HG02763 (cell line): Measurements from ENCODE around the gene CD47.

ENCODE experiments used
- ATAC-seq: cut with Tn5 transposase; IDR thresholded peaks from one replicate; pipeline ENCODE4 v1.9.1; 2021; ENCODE audit warnings: mild to moderate bottlenecking, moderate library complexity; ENCODE audit not compliant: unreplicated experiment

Gene CD47

GRCh38 chr3:108117241-108117775 lies 26.5 kb upstream of the CD47 start:
- ATAC-seq: no peak

DNA sequence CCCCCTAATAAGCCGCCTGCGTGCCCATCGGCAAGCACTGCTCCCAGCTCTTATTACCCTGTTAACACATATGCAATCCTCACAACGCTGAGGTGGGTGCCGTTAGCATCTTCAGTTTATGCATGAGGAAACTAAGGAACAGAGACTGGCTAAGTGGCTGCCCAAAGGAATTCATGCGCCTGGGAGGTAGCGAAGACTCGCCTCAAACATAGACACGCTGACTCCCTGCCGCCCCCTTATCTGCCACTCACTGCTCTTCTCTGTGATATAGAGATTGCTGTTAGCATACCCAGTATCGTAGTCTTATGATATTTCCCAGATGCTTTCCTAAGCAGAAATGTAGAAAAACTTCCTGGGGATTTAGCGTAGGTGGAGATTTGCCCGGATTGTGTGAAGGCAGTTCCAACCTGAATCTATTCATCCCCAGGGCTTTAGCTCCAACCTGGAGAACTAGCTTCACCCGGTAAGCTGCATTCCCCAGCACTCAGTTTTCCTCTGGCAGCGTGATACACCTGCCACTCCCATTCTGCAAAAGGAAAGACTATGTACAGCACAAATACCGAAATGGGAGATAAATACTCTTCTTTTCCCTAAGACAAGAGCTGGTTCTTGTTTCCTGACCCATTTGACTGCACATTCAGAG lies 23.7 kb upstream of the CD47 start:
- ATAC-seq: no peak

DNA sequence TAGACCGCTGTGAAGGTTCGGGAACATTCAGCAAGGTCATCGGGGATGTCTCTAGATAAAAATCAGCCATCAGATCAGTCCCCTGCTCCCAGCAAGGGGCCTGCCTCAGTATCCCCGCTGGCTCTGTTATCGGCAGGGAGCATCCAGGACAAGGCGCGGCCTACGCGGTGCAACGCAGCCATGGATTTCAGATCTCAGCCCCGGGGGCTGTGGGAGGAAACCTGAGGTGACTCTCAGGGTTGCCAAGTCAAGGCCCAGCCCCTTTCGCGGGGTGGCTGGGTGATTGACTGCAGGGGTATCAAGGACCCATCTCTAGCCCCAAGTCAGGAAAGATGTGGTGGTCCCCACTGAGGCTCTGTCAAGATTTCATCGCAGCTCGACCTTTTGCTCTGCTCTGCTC lies 23.1 kb upstream of the CD47 start:
- ATAC-seq: no peak

- no peak for ATAC-seq
Measured at GRCh38 chr3:108110934-108111333, 20.1 kb upstream of the CD47 start.

- ATAC-seq: no peak
Measured at GRCh38 chr3:108108416-108108815, 17.6 kb upstream of the CD47 start.

DNA sequence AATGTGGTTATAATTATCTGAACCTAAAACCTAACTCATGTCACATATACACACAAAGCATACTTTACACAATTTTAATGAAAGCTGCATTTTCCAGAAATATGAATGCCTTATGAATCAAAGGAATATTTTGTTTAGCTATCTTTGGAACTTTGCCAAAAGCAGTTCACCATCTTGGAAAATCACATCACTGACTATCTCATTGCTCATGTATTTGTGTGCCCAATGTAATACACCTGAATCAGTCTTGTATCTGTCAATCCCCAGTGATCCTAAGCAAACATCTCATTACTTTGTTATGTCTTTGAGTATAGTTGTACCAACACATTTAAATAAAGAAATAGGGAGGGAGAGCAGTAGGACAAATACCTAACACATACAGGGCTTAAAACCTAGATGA lies 15.6 kb upstream of the CD47 start:
- no peak for ATAC-seq

DNA sequence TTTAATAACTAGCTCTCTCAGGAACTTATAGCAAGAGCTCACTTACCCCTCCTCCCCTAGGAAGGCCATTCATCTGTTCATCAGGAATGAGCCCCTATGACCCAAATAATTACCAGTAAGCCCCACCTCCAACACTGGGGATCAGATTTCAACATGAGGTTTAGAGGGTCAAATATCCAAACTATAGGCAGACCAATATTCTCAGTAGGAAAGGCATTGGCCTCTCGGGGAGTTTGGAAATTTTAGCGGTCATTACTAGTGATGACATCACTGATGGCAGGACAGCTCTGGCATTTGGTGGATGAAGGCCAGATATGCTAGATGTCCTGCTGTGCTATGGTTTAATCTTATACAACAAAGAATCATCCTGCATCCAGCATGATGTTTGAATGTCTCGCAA lies 15.2 kb upstream of the CD47 start:
- ATAC-seq: no peak

- no peak for ATAC-seq
Measured at GRCh38 chr3:108103886-108104797, 13.3 kb upstream of the CD47 start.

DNA sequence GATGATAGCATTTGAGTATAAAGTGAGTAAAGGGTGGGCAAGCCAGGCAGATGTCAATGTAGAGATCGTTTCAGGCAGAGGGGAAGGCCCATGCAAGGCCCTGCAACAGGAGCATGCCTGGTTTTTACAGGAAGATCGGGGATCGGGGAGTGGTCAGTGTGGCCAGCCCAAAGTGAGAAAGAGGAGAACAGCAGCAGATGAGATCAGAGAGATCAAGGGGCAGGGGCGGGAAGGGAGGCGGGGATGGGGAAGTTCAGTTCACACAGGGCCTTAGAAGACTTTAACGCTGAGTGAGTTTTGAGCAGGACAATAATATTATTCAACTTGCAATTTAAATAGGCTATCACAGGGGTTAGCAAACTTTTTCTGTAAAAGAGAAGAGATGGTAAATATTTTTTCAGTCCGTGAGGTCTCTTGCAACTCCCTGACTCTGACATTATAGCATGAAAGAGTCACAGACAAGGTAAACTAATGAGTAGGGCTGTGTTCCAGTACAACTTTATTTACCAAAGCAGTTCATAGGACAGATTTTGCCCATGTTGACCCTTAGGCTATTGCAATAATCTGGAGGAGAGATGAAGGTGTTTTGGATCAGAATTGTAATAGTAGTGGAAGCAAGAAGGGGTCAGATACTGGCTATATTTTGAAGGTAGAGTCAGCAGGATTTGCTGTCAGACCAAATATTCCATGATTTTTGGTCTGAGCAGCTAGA lies 12.4 kb upstream of the CD47 start:
- no peak for ATAC-seq

DNA sequence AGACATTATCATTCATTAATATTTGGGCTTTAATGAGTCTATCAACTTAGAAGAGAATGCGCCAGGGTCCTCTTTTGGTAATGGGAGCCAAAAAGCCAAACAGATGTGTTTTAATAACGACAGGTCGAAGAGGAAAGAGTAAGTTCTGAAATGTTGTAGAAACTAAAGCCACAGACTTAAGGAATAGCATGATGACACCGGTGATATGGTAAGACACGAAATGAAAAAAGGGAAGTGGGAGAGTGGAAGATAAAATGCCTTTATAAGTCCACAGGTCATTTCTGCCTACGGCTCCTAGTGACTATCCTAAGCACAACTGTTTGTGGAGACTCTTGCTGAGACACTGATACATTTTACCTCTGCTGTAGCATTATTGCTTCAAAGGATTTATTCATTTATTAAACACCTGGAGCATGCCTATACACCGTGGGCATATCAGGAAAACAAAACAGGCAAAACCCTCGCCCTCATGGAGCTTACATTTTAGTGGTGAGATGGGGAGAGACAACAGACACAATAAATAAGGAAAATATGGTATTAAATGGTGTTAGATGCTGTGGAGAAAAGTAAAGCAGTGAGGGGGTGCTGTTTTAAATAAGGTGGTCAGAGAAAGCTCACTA lies 11.7 kb upstream of the CD47 start:
- no peak for ATAC-seq

DNA sequence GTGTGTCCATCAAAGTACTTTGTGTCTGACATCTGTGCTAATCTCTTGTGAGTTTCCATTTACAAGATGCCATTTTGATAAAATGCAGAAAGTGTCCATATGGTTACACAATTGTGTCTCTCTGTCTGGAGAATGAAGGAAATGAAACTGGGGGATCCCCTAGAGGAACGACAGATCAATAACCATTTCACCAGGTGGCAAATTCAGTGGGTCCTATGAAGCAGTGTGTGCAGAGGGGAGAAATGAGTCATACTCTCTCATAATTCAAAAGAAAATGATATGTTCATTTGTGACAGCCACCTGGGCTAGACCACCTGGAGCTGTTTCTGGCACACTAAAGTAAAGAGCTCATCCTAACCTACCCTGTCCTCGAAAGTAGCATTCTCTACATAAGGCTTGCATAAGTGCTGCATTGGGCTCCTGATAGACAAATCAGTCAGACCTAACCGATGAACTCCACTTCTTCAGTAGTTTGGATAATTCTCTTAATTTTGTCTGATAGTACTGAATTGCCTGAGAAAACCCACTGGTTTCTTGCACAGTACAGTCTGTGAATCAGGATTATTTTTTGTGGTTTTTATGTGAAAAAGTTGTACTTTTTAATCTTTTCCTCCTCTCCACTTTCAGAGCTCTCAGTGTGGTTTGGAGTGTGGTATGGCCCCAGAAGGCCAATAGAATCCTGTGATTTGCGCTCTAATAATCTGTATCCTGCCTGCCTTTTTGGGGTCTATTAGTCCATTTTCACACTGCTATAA lies 10.3 kb upstream of the CD47 start:
- peak; percentile 90 for ATAC-seq

GRCh38 chr3:108099679-108100428 lies 9.0 kb upstream of the CD47 start:
- peak; percentile 21 for ATAC-seq

DNA sequence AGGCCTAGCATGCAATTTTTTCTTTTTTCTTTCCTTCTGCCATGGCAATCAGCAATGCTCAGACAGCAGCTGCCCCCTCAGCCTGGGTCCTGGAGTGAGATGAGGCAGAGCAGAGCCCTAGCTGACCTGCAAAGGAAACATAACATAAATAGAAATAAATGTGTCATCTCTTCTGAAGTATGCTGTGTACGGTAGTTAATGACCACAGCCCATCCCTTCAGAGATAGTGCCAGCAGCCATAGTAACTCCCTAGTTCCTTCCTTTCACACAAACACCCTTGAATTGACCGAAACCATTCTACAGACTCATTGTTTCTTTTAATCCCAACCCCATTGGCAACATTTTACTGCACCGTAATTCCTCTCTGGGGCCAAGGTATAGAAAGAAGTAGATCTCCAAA lies 8.4 kb upstream of the CD47 start:
- no peak for ATAC-seq

DNA sequence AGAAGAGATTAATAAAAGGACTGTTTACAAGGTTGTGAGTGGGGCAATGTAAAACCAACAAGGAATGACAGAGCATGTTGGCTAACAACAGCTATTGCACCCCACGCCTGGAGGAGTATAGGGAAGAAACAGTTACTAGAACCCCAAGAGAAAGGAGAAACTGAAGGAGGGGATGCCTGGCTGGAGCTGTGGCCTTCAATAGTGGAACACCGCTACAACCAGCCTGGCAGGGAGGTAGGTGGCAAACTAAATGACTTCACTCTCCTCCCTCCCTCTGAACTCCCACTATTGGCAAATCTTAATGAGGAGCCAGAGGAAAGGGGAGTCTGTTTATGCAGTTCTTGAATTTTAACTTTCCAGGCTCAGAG lies 7.2 kb upstream of the CD47 start:
- ATAC-seq: no peak

GRCh38 chr3:108097322-108098002 lies 6.6 kb upstream of the CD47 start:
- ATAC-seq: no peak

DNA sequence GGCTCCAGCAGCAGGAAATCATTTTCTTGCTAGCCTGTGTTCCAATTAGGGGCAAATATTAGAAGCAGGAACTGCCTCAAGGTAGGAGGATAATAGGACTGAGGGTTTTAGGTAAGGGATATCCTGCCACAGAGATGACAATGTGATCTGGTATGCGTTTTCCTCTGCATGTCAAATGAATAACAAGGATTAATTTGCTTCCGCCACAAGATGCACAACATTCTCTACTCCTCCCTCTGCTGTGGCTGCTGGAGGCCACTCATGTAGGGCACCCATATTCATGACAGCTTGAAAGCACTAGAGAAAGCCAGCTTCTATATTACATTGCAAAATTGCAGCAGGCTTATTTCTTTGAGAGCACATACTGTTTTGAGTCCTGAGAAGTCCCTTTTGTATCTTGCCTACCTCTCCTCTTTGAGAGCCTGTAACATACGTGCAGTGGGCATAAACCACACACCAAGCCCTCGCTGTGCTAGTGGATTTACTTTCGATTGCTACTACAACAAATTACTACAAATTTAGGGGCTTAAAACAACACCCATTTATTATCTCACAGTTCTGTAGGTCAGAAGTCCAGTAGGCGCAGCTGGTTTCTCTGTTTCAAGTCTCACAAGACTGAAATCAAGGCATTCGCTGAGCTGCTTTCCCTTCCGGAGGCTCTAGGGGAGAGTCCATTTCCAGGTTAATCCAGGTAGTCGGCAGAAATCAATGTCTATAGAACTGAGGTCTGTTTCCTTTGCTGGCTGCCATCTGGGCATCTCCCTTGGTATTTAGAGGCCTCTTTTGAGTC lies 5.9 kb upstream of the CD47 start:
- no peak for ATAC-seq

GRCh38 chr3:108093616-108094015 lies 2.8 kb upstream of the CD47 start:
- no peak for ATAC-seq

DNA sequence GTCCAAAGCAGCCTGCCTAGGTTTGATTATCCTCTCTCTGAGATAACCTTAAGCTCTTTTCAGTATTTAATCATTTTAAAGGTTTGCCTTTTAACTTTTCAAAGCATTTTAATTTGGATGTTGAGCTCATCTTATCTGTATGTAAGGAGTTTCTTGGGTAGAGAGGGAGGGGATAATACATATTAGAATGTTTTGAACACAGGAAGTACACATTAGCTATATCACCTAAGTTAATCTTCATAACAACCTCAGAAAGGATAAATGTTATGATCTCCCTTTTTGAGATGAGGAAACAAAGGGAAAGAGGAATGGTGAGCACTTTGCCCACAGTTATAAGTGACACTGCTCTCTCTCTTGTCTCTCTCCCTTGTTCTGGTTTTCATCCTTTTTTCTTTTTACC lies 2.2 kb upstream of the CD47 start:
- no peak for ATAC-seq
